COLO668 (cell line): Measurements from ENCODE around the gene PDXK.

Experiments used
- DNase-seq: peaks from one replicate; lab custom pipeline; 2025; ENCODE audit not compliant: unreplicated experiment; lab: John Stamatoyannopoulos, UW

Gene PDXK

DNA sequence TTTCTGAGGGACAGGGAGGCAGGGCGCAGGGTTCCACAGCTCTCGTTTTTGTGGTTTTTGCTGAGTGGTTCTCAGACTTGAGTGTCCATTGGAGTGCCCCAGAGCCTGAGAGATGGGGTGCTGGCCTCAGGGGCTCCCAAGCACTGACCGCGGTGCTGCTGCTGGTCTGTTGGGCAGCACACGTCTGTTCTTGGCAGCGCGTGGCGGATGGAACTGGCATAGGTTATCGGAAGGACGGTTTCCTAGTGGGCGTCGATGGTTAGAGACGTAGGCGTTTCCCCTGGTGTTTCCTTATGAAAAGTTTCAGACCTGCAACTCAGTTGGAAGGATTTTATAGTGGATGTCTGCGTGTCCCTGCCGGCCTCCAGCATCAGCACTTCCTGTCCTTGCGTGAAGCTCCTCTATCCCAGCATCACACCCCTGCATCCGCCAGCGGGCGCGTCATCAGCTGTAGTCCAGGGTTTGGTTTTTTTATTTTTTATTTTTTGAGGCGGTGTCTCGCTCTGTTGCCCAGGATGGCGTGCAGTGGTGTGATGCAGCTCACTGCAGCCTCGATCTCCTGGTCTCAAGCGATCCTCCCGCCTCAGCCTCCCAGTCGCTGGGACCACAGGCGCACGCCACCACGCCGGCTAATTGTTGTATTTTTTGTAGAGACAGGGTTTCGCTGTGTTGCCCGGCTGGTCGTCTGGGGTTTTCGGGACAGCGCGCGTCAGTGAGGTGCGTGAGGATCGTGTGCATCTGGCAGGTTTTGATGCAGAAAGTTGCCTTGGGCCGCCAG is 82.3 kb downstream of the PDXK start:
- no peak for DNase-seq

DNA sequence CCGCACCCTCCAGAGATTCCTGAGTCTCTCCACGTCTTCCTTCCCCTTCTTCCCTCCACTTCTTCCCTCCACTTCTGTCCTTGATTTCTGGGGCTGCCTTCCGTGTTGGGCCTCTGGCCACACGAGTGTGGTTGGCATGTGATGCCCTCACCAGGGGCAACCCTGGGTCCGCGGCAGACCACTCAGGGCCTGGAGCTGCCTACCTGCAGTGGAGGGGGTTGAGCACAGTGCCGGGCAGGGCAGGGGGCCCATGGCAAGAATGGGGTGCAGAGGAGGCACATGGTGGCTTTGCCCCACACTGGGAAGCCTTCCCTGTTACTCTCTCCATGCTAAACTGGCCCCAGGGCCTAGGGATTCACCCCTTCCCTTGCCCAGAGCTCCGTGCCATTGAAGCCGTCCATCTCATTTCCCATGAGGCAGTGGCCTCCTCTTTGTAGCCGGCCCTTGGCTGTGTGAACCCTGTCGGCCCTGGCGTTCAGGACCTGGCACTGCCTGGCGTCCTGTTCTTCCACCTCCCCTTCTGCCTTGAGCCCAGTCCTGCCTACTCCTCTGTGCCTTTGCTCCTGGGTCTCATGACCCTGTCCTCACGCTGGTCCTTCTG is 83.9 kb downstream of the PDXK start:
- DNase-seq, result no peak

DNA sequence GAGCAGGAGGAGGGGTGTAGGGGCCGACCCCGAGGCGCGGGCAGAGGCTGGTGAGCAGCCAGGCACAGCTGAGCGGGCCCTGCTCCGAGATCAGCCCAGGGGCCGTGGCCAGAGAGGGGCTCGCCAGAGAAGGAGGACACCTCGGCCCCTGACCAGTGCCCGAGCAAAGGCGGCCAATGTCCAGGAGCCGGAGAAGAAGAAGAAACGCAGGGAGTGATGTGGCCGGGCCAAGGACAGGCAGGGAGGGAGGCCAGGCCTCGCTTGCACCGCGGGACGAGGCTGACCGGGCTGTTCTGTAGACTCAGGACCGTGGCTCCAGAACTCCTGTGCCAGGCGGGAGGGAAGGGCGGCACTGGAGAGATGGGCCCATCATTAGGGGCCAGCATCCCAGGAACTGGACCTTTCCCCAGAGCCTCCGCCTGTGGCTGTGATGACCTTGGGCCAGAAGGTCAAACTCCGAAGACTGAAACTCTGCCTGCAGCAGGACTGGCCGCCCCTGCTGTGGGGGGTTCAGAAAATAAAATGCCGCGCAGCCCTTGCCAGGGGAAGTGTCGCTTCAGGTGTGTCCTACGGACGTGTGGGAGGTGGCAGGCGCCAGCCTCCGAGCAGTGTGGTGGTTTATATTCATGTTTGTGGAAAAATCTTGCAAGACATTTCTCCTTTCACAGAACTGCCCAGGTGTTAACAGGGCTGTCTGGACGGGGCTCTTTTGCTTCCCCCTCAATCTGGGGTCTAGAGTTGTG is 84.8 kb downstream of the PDXK start:
- DNase-seq, result no peak

DNA sequence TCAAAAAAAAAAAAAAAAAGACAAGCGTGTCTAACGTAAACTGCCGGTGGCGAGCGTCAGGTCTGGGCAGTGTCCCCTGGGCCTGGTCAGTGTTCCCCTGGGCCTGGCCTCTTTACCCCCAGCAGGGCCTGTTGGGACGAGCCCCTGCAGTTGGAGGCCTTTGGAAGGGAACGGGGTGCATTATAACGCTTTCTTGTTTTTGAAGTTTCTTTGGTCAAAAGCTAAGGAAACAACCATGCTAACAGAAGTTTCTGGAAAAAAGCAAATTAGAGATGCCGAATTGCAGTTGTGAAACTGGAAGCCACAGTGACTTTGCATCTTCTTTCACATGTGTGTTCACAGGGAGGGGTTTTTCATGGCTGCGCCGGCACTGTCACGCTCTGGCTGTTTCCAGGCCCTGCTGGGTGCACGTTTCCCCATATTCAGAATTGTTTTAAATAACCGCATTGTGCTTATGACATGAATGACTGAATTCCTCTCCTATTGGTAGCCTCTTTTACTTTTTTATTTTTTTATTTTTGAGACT is 86.4 kb downstream of the PDXK start:
- no peak for DNase-seq

DNA sequence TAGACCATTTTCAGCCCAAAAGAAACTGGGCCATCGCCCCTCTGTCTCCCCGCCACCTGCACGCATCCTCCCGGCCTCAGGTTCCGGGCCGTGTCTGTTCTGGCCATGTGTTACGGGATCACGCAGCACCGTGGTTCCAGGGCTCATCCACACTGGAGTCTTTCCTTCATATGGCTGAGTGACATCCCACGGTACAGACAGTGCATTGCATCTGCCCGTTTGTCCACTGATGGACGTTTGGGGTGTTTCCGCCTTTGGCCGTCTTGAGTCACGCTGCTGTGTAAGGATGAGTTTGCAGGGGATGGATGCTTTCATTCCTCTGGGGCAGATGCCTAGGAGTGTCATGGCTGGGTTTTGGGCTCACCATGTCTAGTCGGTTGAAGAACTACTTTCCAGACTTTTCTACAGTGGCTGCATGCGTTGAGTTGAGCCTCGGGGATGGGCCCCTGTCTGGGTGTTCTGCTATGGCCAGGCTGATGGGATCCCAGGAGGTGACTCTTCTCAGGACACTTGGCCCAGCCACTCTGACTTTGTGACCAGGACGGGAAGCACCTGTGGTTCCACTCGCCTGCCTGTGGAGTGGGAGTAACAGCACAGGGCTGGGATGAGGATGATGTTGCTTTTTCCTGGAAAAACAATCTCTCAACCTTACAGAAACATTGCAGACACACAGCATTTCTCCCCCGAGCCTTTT is 87.2 kb downstream of the PDXK start:
- DNase-seq, result no peak

- no peak for DNase-seq
These were observed 89.4 kb downstream of the PDXK start for GRCh38 chr21:43808367-43808766.

GRCh38 chr21:43808832-43809251 is 89.9 kb downstream of the PDXK start:
- DNase-seq, result no peak

DNA sequence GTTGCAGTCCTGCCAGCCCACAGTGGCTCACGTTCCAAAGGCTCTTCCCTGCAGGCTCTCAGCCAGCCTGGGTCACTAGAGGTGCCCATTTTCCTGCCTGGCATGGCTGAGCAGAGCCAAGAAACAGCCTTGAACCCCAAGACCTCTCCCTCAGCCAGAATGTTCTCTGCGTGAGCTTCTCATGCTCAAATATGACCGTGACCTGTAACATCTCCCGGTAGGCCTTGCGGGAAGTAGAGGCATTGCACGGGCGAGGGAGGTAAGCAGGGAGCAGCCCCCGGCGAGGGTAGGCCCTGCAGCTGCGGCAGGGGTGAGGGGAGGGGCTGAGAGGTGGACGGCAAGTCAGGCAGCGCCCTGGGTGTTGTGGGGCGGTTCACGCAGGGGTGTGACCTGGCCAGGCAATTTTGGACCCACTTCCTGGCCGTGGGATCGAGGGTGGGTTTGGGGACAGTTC is 90.4 kb downstream of the PDXK start:
- no peak for DNase-seq

DNA sequence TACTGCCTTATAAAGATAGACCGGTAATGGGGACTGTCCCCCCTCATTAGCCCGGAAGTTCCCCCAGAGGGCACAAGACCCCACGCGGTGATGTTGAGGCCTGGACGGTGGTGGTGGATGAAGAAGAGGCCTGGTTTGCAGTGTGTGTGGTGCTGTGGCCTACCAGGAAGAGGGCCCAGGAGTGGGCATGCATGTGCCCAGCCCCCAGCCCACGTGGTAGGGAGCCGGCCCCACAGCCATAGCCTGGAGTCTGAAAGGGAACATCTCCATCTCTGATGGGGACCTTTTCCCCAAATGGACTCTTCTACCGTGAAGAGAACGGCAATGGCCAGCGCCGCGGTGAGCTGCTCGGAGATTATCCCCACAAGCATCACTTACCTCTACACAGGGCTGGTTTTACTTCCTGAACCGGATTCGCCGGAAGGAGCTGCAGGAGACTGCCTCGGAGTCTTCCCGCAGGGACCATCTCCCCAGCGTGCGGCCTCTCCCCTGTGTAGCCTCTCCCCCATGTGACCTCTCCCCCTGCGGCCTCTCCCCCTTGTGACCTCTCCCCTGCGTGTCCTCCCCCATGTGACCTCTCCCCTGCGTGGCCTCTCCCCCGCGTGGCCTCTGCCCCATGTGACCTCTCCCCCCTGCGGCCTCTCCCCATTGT is 91.0 kb downstream of the PDXK start:
- no peak for DNase-seq

- peak; percentile 92 for DNase-seq
These were observed 91.8 kb downstream of the PDXK start for GRCh38 chr21:43810505-43811261.

DNA sequence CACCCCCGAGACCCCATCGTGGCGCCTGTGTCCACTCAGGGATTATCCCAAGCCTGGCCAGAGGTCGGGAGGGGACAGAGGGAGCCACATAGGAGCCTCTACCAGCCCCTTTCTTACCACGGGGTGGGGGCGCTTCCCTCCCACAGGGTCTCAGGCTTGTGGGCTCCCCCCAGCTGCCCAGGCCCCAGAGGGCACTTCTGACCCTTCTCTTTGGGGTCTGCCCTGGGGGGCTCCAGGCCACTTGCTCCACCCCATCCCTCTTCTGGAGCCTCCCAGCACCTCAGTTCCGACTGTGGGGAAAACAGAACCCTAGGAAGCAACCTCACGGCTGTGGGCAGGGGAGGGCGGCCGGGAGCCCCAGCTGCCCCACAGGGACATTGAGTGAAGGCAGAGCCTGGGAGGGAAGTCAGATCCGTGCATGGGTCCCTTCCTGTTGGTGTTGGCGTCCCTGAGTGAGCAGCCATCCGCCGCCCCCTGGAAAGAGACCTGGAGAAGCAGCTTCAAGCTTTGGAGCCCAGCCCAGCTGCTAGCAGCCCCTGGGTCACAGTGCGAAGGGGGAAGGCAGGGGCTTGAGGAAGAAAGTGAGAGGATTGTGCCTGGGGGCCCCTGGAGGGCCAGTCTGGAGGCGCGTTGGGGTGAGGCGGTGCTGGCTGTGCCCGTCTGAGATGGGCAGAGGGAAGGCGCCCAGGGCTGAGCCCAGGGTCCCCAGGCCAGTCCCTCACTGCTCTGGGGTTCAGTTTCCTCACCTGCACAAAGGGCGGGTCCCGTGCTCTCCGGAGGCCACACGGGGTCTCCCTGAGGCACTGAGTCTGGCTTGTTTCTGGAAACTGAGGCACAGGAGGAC is 92.6 kb downstream of the PDXK start:
- DNase-seq, result peak; percentile 23
